ENCODE data around the gene ATCAY. TPM values are rescaled to one million over a fixed set of nuclear protein-coding genes. Genes with fewer than 3 reads are reported as not detected.
"Not testable (repeated sequence)": the region's sequence is repeated elsewhere in the genome, so short reads cannot be mapped to it uniquely, and the experiment has no call there.

Gene ATCAY
- polyA plus RNA-seq, 1 donor: 5.4 TPM

DNA sequence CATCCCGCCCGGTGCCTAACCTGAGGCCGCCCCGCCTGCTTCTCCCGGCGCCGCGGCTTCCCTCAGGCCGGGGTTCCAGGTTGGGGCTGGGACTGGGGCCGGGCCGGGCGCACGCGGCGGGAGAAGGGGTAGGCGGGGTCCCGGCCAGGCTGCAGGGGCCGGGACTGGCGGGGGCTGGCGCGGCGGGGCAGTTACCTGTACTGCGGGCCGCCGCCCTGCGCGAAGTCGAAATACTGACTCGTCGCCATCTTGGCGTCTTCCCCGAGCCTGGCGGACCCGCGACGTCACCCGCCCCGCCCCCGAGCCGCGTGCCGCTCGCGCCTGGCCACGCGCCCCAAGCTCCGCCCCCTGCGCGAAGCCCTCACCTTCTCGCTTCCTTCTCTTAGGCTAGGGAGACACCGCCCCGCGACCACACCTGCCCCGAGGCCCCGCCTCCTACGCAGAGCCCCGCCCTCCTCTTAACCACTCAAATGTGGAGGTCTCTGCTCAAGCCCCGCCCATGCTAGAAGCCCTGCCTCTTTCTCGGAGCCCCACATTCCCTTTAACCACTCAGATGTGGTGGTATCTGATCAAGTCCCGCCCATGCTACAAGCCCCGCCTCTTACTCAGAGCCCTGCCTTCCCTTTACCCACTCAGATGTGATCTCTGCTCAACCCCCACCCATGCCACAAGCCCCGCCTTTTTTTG is 11.6 kb upstream of the ATCAY start, which contains the start of gene ZFR2:
Gene ZFR2, minus strand, starts transcription at position 269 of the 687 bp plus-strand sequence. Its CDS starts 21 bp downstream, at position 248.
- DNase-seq: no peak
- Histone ChIP-seq H3K27me3 (ENCODE audit: control insufficient read depth, insufficient read depth, low read length) (peaks cover 37% of the 10 kb centered on the region), H3K9me3 (ENCODE audit: control insufficient read depth, low read depth, low read length) (peaks cover 5% of the 10 kb centered on the region), H3K4me3 (ENCODE audit: low read length) (no peak within 1 kb of the TSS), H3K27ac (ENCODE audit: low read length) (no peak within 1 kb of the TSS), H3K4me1 (ENCODE audit: control insufficient read depth, insufficient read depth, low read length) (no peaks in the 10 kb centered on the region), H3K36me3 (ENCODE audit: control insufficient read depth, insufficient read depth, low read length) (no peaks in the 10 kb centered on the region)
- WGBS (ENCODE audit: insufficient coverage, low lambda C conversion rate): 80% methylated on average over 1 of the region's 62 CpGs

DNA sequence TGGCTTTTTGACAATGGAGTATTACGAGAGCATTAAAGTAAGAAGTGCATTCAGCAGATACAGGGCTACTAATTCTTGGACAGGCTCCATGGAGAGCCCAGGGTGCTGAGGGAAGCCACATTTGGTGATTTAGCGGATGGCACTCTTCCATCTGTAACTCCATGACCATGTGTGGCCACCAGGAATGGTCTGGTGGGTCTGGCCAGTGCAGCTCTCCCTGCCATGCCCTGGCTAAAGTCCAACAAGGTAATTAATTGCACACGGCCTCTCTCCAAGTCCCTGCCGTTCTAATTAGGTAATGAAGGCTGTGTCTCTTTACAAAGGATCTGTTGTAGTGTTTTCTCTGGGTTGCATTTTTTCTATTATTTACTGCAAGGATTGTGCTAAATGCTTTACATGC is 7.3 kb upstream of the ATCAY start:
- no peak for DNase-seq
- no peaks in the 10 kb centered on the region for H3K36me3 ChIP-seq (ENCODE audit: control insufficient read depth, insufficient read depth, low read length)
- peaks cover 5% of the 10 kb centered on the region for H3K9me3 ChIP-seq (ENCODE audit: control insufficient read depth, low read depth, low read length)
- H3K4me3 ChIP-seq (ENCODE audit: low read length): no peak overlapping the region
- WGBS (ENCODE audit: insufficient coverage, low lambda C conversion rate): no CpG with 5 or more reads among the region's 4 CpGs
- no peaks in the 10 kb centered on the region for H3K4me1 ChIP-seq (ENCODE audit: control insufficient read depth, insufficient read depth, low read length)
- peaks cover 22% of the 10 kb centered on the region for H3K27me3 ChIP-seq (ENCODE audit: control insufficient read depth, insufficient read depth, low read length)
- no peak overlapping the region for H3K27ac ChIP-seq (ENCODE audit: low read length)

DNA sequence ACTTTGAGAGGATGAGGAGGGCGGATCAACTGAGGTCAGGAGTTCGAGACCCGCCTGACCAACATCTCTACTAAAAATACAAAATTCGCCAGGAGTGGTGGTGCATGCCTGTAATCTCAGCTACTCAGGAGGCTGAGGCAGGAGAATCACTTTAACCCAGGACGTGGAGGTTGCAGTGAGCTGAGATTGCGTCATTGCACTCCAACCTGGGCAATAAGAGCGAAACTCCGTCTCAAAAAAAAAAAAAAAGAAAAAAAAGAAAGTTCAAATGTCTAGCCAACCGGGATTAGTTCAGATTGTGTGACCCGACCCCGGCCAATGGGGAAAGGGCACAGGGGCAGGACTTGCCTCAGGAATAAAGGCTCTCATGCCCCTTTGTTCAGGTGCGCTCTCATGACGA is 5.8 kb upstream of the ATCAY start:
- no CpG with 5 or more reads among the region's 13 CpGs for WGBS (ENCODE audit: insufficient coverage, low lambda C conversion rate)
- H3K4me3 ChIP-seq (ENCODE audit: low read length); H3K4me1 ChIP-seq (ENCODE audit: control insufficient read depth, insufficient read depth, low read length); H3K9me3 ChIP-seq (ENCODE audit: control insufficient read depth, low read depth, low read length); H3K36me3 ChIP-seq (ENCODE audit: control insufficient read depth, insufficient read depth, low read length); DNase-seq; H3K27ac ChIP-seq (ENCODE audit: low read length): not testable (repeated sequence)
- H3K27me3 ChIP-seq (ENCODE audit: control insufficient read depth, insufficient read depth, low read length): peaks cover 13% of the 10 kb centered on the region

DNA sequence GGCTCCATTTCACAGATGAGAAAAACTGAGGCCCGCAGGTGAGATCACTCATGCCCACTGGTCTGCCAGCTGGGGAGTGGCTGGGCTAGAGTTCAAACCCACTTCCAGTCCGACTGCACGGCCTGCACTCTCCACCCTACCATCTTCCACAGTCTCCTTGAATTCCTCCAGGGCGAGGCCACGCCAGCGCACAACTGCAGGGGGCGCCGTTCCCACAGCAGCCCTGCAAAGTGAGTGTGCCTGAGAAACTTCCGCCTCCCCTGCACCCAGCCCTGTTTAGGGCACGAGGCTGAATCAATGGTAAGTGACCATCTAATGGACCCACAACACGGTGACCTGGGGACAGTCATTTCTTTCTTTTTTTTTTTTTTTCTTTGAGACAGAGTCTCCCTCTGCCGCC is 829 bp upstream of the ATCAY start:
- H3K27me3 ChIP-seq (ENCODE audit: control insufficient read depth, insufficient read depth, low read length): peaks cover 36% of the 10 kb centered on the region
- H3K4me1 ChIP-seq (ENCODE audit: control insufficient read depth, insufficient read depth, low read length): no peaks in the 10 kb centered on the region
- H3K36me3 ChIP-seq (ENCODE audit: control insufficient read depth, insufficient read depth, low read length): no peaks in the 10 kb centered on the region
- H3K4me3 ChIP-seq (ENCODE audit: low read length): no peak overlapping the region
- H3K9me3 ChIP-seq (ENCODE audit: control insufficient read depth, low read depth, low read length): no peaks in the 10 kb centered on the region
- WGBS (ENCODE audit: insufficient coverage, low lambda C conversion rate): 40% methylated on average over 2 of the region's 12 CpGs
- H3K27ac ChIP-seq (ENCODE audit: low read length): no peak overlapping the region
- DNase-seq: no peak

GRCh38 chr19:3881272-3882040 is 971 bp downstream of the ATCAY start:
- WGBS (ENCODE audit: insufficient coverage, low lambda C conversion rate): no CpG with 5 or more reads among the region's 31 CpGs
- no peak for DNase-seq
- Histone ChIP-seq H3K36me3 (ENCODE audit: control insufficient read depth, insufficient read depth, low read length) (no peaks in the 10 kb centered on the region), H3K27me3 (ENCODE audit: control insufficient read depth, insufficient read depth, low read length) (peaks cover 36% of the 10 kb centered on the region), H3K4me3 (ENCODE audit: low read length) (peak overlapping the region; percentile 23), H3K27ac (ENCODE audit: low read length) (no peak overlapping the region), H3K4me1 (ENCODE audit: control insufficient read depth, insufficient read depth, low read length) (no peaks in the 10 kb centered on the region), H3K9me3 (ENCODE audit: control insufficient read depth, low read depth, low read length) (no peaks in the 10 kb centered on the region)

GRCh38 chr19:3882041-3882384 is 1.5 kb downstream of the ATCAY start:
- no peak overlapping the region for H3K27ac ChIP-seq (ENCODE audit: low read length)
- no peaks in the 10 kb centered on the region for H3K36me3 ChIP-seq (ENCODE audit: control insufficient read depth, insufficient read depth, low read length)
- no peak overlapping the region for H3K4me3 ChIP-seq (ENCODE audit: low read length)
- no CpG with 5 or more reads among the region's 6 CpGs for WGBS (ENCODE audit: insufficient coverage, low lambda C conversion rate)
- no peak for DNase-seq
- H3K9me3 ChIP-seq (ENCODE audit: control insufficient read depth, low read depth, low read length): no peaks in the 10 kb centered on the region
- no peaks in the 10 kb centered on the region for H3K4me1 ChIP-seq (ENCODE audit: control insufficient read depth, insufficient read depth, low read length)
- H3K27me3 ChIP-seq (ENCODE audit: control insufficient read depth, insufficient read depth, low read length): peaks cover 36% of the 10 kb centered on the region

- Histone ChIP-seq H3K27ac (ENCODE audit: low read length) (no peak overlapping the region), H3K27me3 (ENCODE audit: control insufficient read depth, insufficient read depth, low read length) (no peaks in the 10 kb centered on the region), H3K4me3 (ENCODE audit: low read length) (no peak overlapping the region), H3K4me1 (ENCODE audit: control insufficient read depth, insufficient read depth, low read length) (no peaks in the 10 kb centered on the region), H3K9me3 (ENCODE audit: control insufficient read depth, low read depth, low read length) (no peaks in the 10 kb centered on the region), H3K36me3 (ENCODE audit: control insufficient read depth, insufficient read depth, low read length) (no peaks in the 10 kb centered on the region)
- WGBS (ENCODE audit: insufficient coverage, low lambda C conversion rate): no CpG with 5 or more reads among the region's 17 CpGs
- DNase-seq: no peak
These were observed 10.1 kb downstream of the ATCAY start for GRCh38 chr19:3890591-3890990.

GRCh38 chr19:3893509-3894179 is 13.2 kb downstream of the ATCAY start:
- Histone ChIP-seq H3K27me3 (ENCODE audit: control insufficient read depth, insufficient read depth, low read length) (no peaks in the 10 kb centered on the region), H3K36me3 (ENCODE audit: control insufficient read depth, insufficient read depth, low read length) (no peaks in the 10 kb centered on the region), H3K4me1 (ENCODE audit: control insufficient read depth, insufficient read depth, low read length) (no peaks in the 10 kb centered on the region), H3K27ac (ENCODE audit: low read length) (no peak overlapping the region), H3K4me3 (ENCODE audit: low read length) (no peak overlapping the region), H3K9me3 (ENCODE audit: control insufficient read depth, low read depth, low read length) (no peaks in the 10 kb centered on the region)
- no CpG with 5 or more reads among the region's 12 CpGs for WGBS (ENCODE audit: insufficient coverage, low lambda C conversion rate)
- no peak for DNase-seq

GRCh38 chr19:3894959-3895358 is 14.5 kb downstream of the ATCAY start:
- not testable (repeated sequence) for DNase-seq; H3K36me3 ChIP-seq (ENCODE audit: control insufficient read depth, insufficient read depth, low read length); H3K4me1 ChIP-seq (ENCODE audit: control insufficient read depth, insufficient read depth, low read length); H3K4me3 ChIP-seq (ENCODE audit: low read length); H3K9me3 ChIP-seq (ENCODE audit: control insufficient read depth, low read depth, low read length); H3K27ac ChIP-seq (ENCODE audit: low read length); H3K27me3 ChIP-seq (ENCODE audit: control insufficient read depth, insufficient read depth, low read length)
- 75% methylated on average over 1 of the region's 5 CpGs for WGBS (ENCODE audit: insufficient coverage, low lambda C conversion rate)

DNA sequence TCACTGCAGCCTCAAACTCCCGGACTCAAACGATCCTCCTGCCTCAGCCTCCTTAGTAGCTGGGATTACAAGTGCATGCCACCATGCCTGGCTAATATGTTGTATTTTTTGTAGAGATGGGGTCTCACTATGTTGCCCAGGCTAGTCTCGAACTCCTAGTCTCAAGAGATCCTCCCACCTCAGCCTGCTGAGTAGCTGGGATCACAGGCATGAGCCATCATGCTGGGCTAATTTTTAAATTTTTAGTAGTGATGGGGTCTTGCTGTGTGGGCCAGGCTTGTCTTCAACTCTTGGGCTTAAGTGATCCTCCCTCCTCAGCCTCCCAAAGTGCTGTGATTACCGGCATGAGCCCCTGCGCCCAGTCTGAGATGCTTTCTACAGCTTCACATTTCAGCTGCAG is 15.3 kb downstream of the ATCAY start:
- H3K4me1 ChIP-seq (ENCODE audit: control insufficient read depth, insufficient read depth, low read length): no peaks in the 10 kb centered on the region
- no peak overlapping the region for H3K27ac ChIP-seq (ENCODE audit: low read length)
- no peaks in the 10 kb centered on the region for H3K36me3 ChIP-seq (ENCODE audit: control insufficient read depth, insufficient read depth, low read length)
- no CpG with 5 or more reads among the region's 5 CpGs for WGBS (ENCODE audit: insufficient coverage, low lambda C conversion rate)
- H3K4me3 ChIP-seq (ENCODE audit: low read length): no peak overlapping the region
- H3K9me3 ChIP-seq (ENCODE audit: control insufficient read depth, low read depth, low read length): no peaks in the 10 kb centered on the region
- no peaks in the 10 kb centered on the region for H3K27me3 ChIP-seq (ENCODE audit: control insufficient read depth, insufficient read depth, low read length)
- DNase-seq: no peak

All from large intestine (tissue), 3 donors.